Measurements from ENCODE around the gene LPAR1.
"Not testable (repeated sequence)": the region's sequence is repeated elsewhere in the genome, so short reads cannot be mapped to it uniquely, and the experiment has no call there.

The LPAR1 gene

DNA sequence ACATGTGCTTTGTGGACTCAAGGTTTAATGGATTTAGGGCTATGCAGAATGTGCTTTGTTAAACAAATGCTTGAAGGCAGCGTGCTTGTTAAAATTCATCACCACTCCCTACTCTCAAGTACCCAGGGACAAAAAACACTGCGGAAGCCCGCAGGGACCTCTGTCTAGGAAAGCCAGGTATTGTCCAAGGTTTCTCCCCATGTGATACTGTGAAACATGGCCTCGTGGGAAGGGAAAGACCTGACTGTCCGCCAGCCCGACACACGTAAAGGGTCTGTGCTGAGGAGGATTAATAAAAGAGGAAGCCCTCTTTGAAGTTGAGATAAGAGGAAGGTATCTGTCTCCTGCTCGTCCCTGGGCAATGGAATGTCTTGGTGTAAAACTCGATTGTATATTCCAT, 211.9 kb downstream of the LPAR1 start:
- peak; percentile 78 for TF ChIP-seq SPI1 (IDR thresholded peaks at IDR 0.05; ENCODE audit: borderline replicate concordance, low read depth)
- H3K27me3 ChIP-seq (ENCODE audit: insufficient read depth, poor library complexity, severe bottlenecking); H3K27ac ChIP-seq (replicated peaks); H3K4me3 ChIP-seq (replicated peaks; ENCODE audit: insufficient read depth, low read length); DNase-seq (ENCODE audit: low read depth in 1 of 2, low spot score in 1 of 2): not testable (repeated sequence)

DNA sequence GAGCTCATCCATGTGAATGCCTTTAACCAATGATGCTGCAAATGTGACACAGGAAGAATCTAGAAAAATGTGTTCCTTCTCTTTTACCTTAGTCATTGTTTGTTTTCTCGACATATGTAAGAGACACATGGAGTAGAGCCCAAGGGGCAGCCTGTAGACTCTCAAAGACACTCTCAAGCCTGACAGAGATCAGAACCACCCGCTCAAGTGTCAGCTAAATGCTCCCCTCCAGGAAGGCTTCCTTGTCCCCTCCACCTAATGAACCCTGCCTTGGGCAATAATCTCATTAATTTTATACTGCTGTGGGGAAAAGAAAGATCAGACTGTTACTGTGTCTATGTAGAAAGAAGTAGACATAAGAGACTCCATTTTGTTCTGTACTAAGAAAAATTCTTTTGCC, 212.3 kb downstream of the LPAR1 start:
- TF ChIP-seq POLR2AphosphoS5 (IDR thresholded peaks at IDR 0.05; ENCODE audit: low read depth) (no peak), SPI1 (IDR thresholded peaks at IDR 0.05; ENCODE audit: borderline replicate concordance, low read depth) (no peak), GABPA (IDR thresholded peaks at IDR 0.05; ENCODE audit: low read depth) (no peak)
- TF ChIP-seq, protein P1, sequence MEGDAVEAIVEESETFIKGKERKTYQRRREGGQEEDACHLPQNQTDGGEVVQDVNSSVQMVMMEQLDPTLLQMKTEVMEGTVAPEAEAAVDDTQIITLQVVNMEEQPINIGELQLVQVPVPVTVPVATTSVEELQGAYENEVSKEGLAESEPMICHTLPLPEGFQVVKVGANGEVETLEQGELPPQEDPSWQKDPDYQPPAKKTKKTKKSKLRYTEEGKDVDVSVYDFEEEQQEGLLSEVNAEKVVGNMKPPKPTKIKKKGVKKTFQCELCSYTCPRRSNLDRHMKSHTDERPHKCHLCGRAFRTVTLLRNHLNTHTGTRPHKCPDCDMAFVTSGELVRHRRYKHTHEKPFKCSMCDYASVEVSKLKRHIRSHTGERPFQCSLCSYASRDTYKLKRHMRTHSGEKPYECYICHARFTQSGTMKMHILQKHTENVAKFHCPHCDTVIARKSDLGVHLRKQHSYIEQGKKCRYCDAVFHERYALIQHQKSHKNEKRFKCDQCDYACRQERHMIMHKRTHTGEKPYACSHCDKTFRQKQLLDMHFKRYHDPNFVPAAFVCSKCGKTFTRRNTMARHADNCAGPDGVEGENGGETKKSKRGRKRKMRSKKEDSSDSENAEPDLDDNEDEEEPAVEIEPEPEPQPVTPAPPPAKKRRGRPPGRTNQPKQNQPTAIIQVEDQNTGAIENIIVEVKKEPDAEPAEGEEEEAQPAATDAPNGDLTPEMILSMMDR (IDR thresholded peaks at IDR 0.05; ENCODE audit: insufficient read depth, low read length): no peak
- DNase-seq (ENCODE audit: low read depth in 1 of 2, low spot score in 1 of 2): no peak
- H3K4me3 ChIP-seq (replicated peaks; ENCODE audit: insufficient read depth, low read length): no peak overlapping the region
- H3K27ac ChIP-seq (replicated peaks): no peak overlapping the region
- no peaks in the 10 kb centered on the region for H3K27me3 ChIP-seq (ENCODE audit: insufficient read depth, poor library complexity, severe bottlenecking)

GRCh38 chr9:110825129-110825528, 213.1 kb downstream of the LPAR1 start:
- not testable (repeated sequence) for H3K27me3 ChIP-seq (ENCODE audit: insufficient read depth, poor library complexity, severe bottlenecking); H3K27ac ChIP-seq (replicated peaks); DNase-seq (ENCODE audit: low read depth in 1 of 2, low spot score in 1 of 2); H3K4me3 ChIP-seq (replicated peaks; ENCODE audit: insufficient read depth, low read length)
